BLaER1 (cell line): Measurements from ENCODE around the gene WNT10A.
A peak's percentile ranks its signal among the peaks of the same experiment; 100 is the strongest.

Experiments
- H3K27ac ChIP-seq: shearing (Covaris generic); formaldehyde crosslinking; 2 replicates; pipeline ENCODE4 v1.8.1; 2022
- H3K27me3 ChIP-seq: shearing (Covaris generic); formaldehyde crosslinking; 2 replicates; pipeline ENCODE4 v1.8.1; 2022
- H3K36me3 ChIP-seq: shearing (Covaris generic); formaldehyde crosslinking; 2 replicates; pipeline ENCODE4 v1.8.1; 2022
- H3K4me1 ChIP-seq: shearing (Covaris generic); formaldehyde crosslinking; 2 replicates; pipeline ENCODE4 v1.8.1; 2022
- H3K4me2 ChIP-seq: shearing (Covaris generic); formaldehyde crosslinking; 2 replicates; pipeline ENCODE4 v1.8.1; 2022
- H3K4me3 ChIP-seq: shearing (Covaris generic); formaldehyde crosslinking; 2 replicates; pipeline ENCODE4 v1.8.1; 2022
- H3K9ac ChIP-seq: shearing (Covaris generic); formaldehyde crosslinking; 2 replicates; pipeline ENCODE4 v1.8.1; 2022
- H3K9me3 ChIP-seq: shearing (Covaris generic); formaldehyde crosslinking; 2 replicates; pipeline ENCODE4 v1.8.1; 2022
- H4K20me1 ChIP-seq: shearing (Covaris generic); formaldehyde crosslinking; 2 replicates; pipeline ENCODE4 v1.8.1; 2022
- Cebpa-rat ChIP-seq: shearing (Covaris generic); IDR thresholded peaks from 2 replicates; pipeline ENCODE4 v1.8.1; 2022

WNT10A gene

DNA sequence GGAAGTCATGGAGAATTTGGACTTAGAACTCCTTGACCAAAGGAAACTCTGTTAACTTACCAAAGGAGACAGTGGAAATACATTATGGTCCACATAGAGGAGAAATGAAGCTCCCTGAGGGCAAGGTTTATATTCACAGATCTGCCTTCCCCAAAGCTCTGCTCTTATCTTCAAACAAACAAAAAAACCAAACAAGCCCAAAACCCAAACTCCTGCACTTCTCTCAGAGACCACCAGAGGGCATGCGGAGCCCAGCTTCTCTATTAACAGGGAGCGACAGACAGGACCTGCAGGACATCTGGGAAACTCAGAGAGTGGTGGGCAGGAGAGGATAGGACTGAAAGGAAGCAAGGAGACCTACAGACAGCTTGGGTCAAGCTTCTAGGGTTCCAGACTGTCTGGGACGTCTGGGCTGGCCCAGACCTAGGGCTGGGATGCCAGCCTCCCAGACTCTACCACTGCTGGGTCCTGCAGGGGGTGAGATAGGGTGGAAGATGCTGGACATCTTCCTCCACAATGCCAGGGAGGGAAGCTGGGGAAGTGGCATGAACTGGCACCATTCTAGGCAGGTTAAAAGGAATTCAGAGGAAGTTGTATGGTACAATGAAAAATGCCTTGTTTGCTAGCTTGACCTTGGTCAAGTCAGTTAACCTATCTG lies 4.0 kb upstream of the WNT10A start:
- Histone ChIP-seq H3K4me1 (peaks cover 49% of the 10 kb centered on the region), H4K20me1 (peaks cover 70% of the 10 kb centered on the region), H3K9ac (no peak overlapping the region), H3K9me3 (no peaks in the 10 kb centered on the region), H3K4me3 (no peak overlapping the region), H3K36me3 (no peaks in the 10 kb centered on the region), H3K27me3 (peaks cover 90% of the 10 kb centered on the region), H3K4me2 (peak overlapping the region; percentile 64), H3K27ac (no peak overlapping the region)
- TF ChIP-seq Cebpa-rat, result no peak

GRCh38 chr2:218877331-218877730 lies 3.3 kb upstream of the WNT10A start:
- peaks cover 90% of the 10 kb centered on the region for H3K27me3 ChIP-seq
- H3K9ac ChIP-seq, result no peak overlapping the region
- peaks cover 53% of the 10 kb centered on the region for H3K4me1 ChIP-seq
- H3K36me3 ChIP-seq, result no peaks in the 10 kb centered on the region
- H3K4me2 ChIP-seq, result peak overlapping the region; percentile 64
- no peak overlapping the region for H3K4me3 ChIP-seq
- H4K20me1 ChIP-seq, result peaks cover 74% of the 10 kb centered on the region
- TF ChIP-seq Cebpa-rat, result no peak
- no peak overlapping the region for H3K27ac ChIP-seq
- H3K9me3 ChIP-seq, result no peaks in the 10 kb centered on the region

DNA sequence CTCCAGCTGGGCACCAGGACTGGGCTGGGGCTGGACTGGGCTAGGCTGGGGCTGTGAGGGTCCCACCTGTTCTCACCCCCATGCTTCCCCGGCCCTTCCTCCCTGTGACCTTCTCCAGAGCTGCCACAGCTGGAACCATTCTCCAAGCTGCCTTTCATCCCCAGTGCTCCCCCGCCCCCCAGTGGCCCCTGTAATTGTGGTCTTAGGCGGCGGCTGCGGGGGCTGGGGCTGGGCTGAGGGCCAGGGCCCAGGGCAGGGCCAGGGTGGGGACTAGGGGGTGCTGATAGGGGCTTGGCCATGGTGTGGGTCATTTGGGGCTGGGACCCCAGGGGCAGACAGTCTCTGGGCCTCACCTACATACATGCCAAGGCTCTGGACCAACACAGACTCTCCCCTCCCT lies 2.8 kb upstream of the WNT10A start:
- Histone ChIP-seq H4K20me1 (peaks cover 74% of the 10 kb centered on the region), H3K4me2 (peak overlapping the region; percentile 64), H3K27me3 (peaks cover 90% of the 10 kb centered on the region), H3K9ac (no peak overlapping the region), H3K4me1 (peaks cover 59% of the 10 kb centered on the region), H3K9me3 (no peaks in the 10 kb centered on the region), H3K4me3 (no peak overlapping the region), H3K27ac (no peak overlapping the region), H3K36me3 (no peaks in the 10 kb centered on the region)
- TF ChIP-seq Cebpa-rat, result no peak

DNA sequence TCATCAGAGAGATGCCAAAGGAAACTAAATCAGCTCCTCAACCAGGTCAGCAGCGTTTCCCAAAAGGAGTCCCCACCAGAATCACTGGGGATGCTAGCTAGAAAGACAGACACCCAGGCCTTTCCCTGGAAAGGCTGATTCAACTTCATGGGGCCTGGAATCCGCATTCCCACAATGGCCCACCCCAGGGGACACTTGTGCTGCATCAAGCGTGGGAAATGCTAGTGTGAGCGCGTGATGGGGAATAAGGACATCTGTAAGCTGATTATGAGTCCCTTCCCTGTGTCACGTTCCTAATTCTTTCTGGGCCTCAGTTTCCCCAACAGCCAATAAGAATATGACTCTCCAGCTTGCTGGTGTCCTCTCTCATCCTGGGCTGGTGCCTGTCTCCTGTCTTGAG lies 2.2 kb upstream of the WNT10A start:
- H3K27me3 ChIP-seq, result peaks cover 88% of the 10 kb centered on the region
- no peak overlapping the region for H3K4me3 ChIP-seq
- peak overlapping the region; percentile 64; the same call in 1 of the 2 replicates for H3K4me2 ChIP-seq
- H3K9me3 ChIP-seq, result no peaks in the 10 kb centered on the region
- H3K9ac ChIP-seq, result no peak overlapping the region
- TF ChIP-seq Cebpa-rat, result no peak
- peaks cover 71% of the 10 kb centered on the region for H4K20me1 ChIP-seq
- H3K27ac ChIP-seq, result no peak overlapping the region
- H3K36me3 ChIP-seq, result no peaks in the 10 kb centered on the region
- peaks cover 63% of the 10 kb centered on the region for H3K4me1 ChIP-seq

- H4K20me1 ChIP-seq, result peaks cover 69% of the 10 kb centered on the region
- H3K27ac ChIP-seq, result no peak overlapping the region
- H3K4me2 ChIP-seq, result peak overlapping the region; percentile 85
- peaks cover 87% of the 10 kb centered on the region for H3K27me3 ChIP-seq
- H3K4me1 ChIP-seq, result peaks cover 68% of the 10 kb centered on the region
- no peaks in the 10 kb centered on the region for H3K36me3 ChIP-seq
- no peaks in the 10 kb centered on the region for H3K9me3 ChIP-seq
- no peak overlapping the region for H3K9ac ChIP-seq
- no peak overlapping the region; the same call in 1 of the 2 replicates for H3K4me3 ChIP-seq
- TF ChIP-seq Cebpa-rat, result no peak
Observed at GRCh38 chr2:218878926-218879761, 1.5 kb upstream of the WNT10A start.

GRCh38 chr2:218879776-218880101 lies 913 bp upstream of the WNT10A start:
- H3K9ac ChIP-seq, result no peak overlapping the region

GRCh38 chr2:218880859-218881594 lies 375 bp downstream of the WNT10A start:
- H3K36me3 ChIP-seq, result no peaks in the 10 kb centered on the region
- peak overlapping the region; percentile 58 for H3K4me3 ChIP-seq
- H4K20me1 ChIP-seq, result peaks cover 61% of the 10 kb centered on the region
- peaks cover 86% of the 10 kb centered on the region for H3K27me3 ChIP-seq
- no peaks in the 10 kb centered on the region for H3K9me3 ChIP-seq
- peak overlapping the region; percentile 85 for H3K4me2 ChIP-seq
- no peak overlapping the region for H3K27ac ChIP-seq
- no peak for TF ChIP-seq Cebpa-rat
- H3K9ac ChIP-seq, result no peak overlapping the region
- H3K4me1 ChIP-seq, result peaks cover 87% of the 10 kb centered on the region

More at GRCh38 chr2:218879776-218880101, 913 bp upstream of the WNT10A start:
- no peak overlapping the region for H3K27ac ChIP-seq
- H3K4me2 ChIP-seq, result peak overlapping the region; percentile 85
- peaks cover 87% of the 10 kb centered on the region for H3K27me3 ChIP-seq
- no peaks in the 10 kb centered on the region for H3K9me3 ChIP-seq
- H4K20me1 ChIP-seq, result peaks cover 63% of the 10 kb centered on the region
- no peak for TF ChIP-seq Cebpa-rat
- H3K4me3 ChIP-seq, result peak overlapping the region; percentile 58
- no peaks in the 10 kb centered on the region for H3K36me3 ChIP-seq
- peaks cover 74% of the 10 kb centered on the region for H3K4me1 ChIP-seq

DNA sequence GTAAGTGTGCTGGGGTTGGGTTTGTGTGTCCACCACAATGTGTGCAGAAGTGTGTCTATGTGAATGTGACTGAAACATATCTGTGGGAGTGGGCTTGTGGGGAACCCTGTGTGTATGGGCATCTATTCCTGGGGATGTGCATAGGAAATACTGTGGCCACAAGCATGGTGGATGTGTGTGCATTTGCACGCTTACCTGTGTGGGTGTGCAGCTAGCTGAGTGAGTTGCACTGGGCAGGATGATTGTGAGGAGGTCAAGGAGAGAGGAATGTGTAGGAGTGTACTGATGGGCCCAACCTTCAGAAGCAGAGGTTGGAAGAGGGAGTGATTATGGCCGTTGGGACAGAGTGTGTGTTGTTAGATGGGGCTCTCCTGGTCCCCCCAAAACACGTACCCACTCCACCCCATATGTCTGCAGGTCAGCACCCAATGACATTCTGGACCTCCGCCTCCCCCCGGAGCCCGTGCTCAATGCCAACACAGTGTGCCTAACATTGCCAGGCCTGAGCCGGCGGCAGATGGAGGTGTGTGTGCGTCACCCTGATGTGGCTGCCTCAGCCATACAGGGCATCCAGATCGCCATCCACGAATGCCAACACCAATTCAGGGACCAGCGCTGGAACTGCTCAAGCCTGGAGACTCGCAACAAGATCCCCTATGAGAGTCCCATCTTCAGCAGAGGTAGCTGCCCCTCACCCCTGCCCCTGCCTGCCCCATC lies 1.2 kb downstream of the WNT10A start:
- peaks cover 59% of the 10 kb centered on the region for H4K20me1 ChIP-seq
- H3K4me2 ChIP-seq, result peak overlapping the region; percentile 95; the same call in 1 of the 2 replicates
- no peak overlapping the region for H3K4me3 ChIP-seq
- H3K4me1 ChIP-seq, result peaks cover 92% of the 10 kb centered on the region
- H3K27ac ChIP-seq, result no peak overlapping the region
- no peak overlapping the region for H3K9ac ChIP-seq
- H3K9me3 ChIP-seq, result no peaks in the 10 kb centered on the region
- H3K36me3 ChIP-seq, result no peaks in the 10 kb centered on the region
- no peak for TF ChIP-seq Cebpa-rat
- peaks cover 80% of the 10 kb centered on the region for H3K27me3 ChIP-seq

DNA sequence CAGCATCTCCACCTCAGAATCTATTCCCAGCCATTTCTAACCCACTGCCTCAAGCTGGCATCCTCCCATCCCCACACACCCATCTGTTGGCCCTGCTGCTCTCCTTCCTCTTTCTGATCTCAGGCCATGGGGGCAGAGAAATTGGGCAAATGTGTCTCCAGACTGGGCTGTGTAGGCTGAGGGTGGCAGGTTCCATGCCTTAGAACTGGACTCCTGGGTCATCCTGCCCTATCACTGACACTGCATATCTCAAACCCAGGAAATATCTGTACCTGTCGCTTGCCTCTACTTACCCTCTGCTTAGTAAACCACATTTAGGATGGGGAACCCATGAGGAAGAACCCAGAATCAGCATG lies 1.8 kb downstream of the WNT10A start:
- H3K27me3 ChIP-seq, result peaks cover 79% of the 10 kb centered on the region
- no peaks in the 10 kb centered on the region for H3K9me3 ChIP-seq
- peaks cover 92% of the 10 kb centered on the region for H3K4me1 ChIP-seq
- H3K4me3 ChIP-seq, result no peak overlapping the region
- peak overlapping the region; percentile 95 for H3K4me2 ChIP-seq
- no peak overlapping the region for H3K27ac ChIP-seq
- H4K20me1 ChIP-seq, result peaks cover 53% of the 10 kb centered on the region
- no peak for TF ChIP-seq Cebpa-rat
- no peaks in the 10 kb centered on the region for H3K36me3 ChIP-seq
- H3K9ac ChIP-seq, result no peak overlapping the region
